K562 (cell line): Measurements from ENCODE around the gene TRAP1. TPM values are rescaled to one million over a fixed set of nuclear protein-coding genes. Genes with fewer than 3 reads are reported as not detected.

Experiments
- ATAC-seq: fragments of 200-7000 bp; cut with Tn5 transposase; 3 replicates; pipeline ENCODE4 v1.9.1; 2020; ENCODE audit warnings: moderate library complexity
- BruUV-seq: library from RNA; stranded (reverse); fragments of 400-500 nt; replicated peaks from 2 replicates; lab custom pipeline; 2021; lab: Mats Ljungman, UMichigan
- CTCF ChIA-PET: fragments of 300-600 bp; formaldehyde crosslinking; extraction: SDS; loops from one replicate; lab custom pipeline; 2021; ENCODE audit warnings: low intra/inter-chr PET ratio; lab: Yijun Ruan, JAX
- POLR2A ChIA-PET: fragments of 300-600, 350-650 bp; sonication (Branson Sonifier 250); formaldehyde crosslinking; extraction: SDS; loops from one replicate; lab custom pipeline; 2021; ENCODE audit warnings: antibody characterized with exemption, inconsistent platforms; lab: Yijun Ruan, JAX
- DNase-seq, 4 experiments: peaks; one replicate each; pipeline versions ENCODE4 v3.0.0 to v3.0.0-alpha.2; 2011 to 2018; ENCODE audit warnings: low spot score in 3 of 4, mixed read lengths in 3 of 4; ENCODE audit errors: extremely low read depth in 1 of 4
- FAIRE-seq: peaks from 2 replicates; lab custom pipeline; 2011; peaks lifted over from hg19 to GRCh38; lab: Jason Lieb, UNC
- H2AFZ ChIP-seq: 2 replicates; pipeline ENCODE4 v1.6.0; 2011; ENCODE audit warnings: low read depth, low read length, control low read depth, inconsistent platforms
- H3K27ac ChIP-seq: fragments of 200-600 bp; 3 replicates; pipeline ENCODE4 v1.8.0; 2011; ENCODE audit warnings: low read depth, mild to moderate bottlenecking, control low read depth, inconsistent platforms, low read length, moderate library complexity, mixed read lengths; ENCODE audit errors: extremely low read depth
- H3K27me3 ChIP-seq, 2 experiments: fragments of 300-600 bp in 1 of 2; 2 replicates in 1 of 2; 3 replicates in 1 of 2; pipeline versions ENCODE4 v1.6.0 to v1.8.0; 2011; ENCODE audit warnings: inconsistent platforms in 2 of 2, low read length in 2 of 2, mild to moderate bottlenecking in 1 of 2, mixed read lengths in 1 of 2, moderate library complexity in 1 of 2; ENCODE audit not compliant: control insufficient read depth in 2 of 2, insufficient read depth in 2 of 2
- H3K36me3 ChIP-seq: fragments of 300-600 bp; 3 replicates; pipeline ENCODE4 v1.8.0; 2011; ENCODE audit warnings: mild to moderate bottlenecking, low read length, inconsistent platforms; ENCODE audit not compliant: control insufficient read depth, insufficient read depth
- H3K4me1 ChIP-seq, 2 experiments: fragments of 200-600 bp in 1 of 2; replicated peaks in 1 of 2; 2 replicates in 1 of 2; 3 replicates in 1 of 2; pipeline versions ENCODE4 v1.5.1 to v1.8.0; 2011; ENCODE audit warnings: inconsistent platforms in 2 of 2, low read length in 2 of 2, mild to moderate bottlenecking in 1 of 2, mixed read lengths in 1 of 2, moderate library complexity in 1 of 2; ENCODE audit not compliant: control insufficient read depth in 2 of 2, insufficient read depth in 2 of 2
- H3K4me2 ChIP-seq: 2 replicates; pipeline ENCODE4 v1.6.1; 2011; ENCODE audit warnings: low read length, control low read depth, inconsistent platforms, mixed read lengths; ENCODE audit not compliant: insufficient read depth
- H3K4me3 ChIP-seq: fragments of 200-600 bp; sonication (generic), shearing (Covaris generic); 2 replicates; pipeline ENCODE4 v1.5.1; 2016; ENCODE audit warnings: control low read depth, inconsistent platforms
- H3K79me2 ChIP-seq: fragments of 200-600 bp; 3 replicates; pipeline ENCODE4 v1.8.0; 2011; ENCODE audit warnings: low read length, inconsistent platforms; ENCODE audit not compliant: control insufficient read depth, insufficient read depth
- H3K9ac ChIP-seq, 2 experiments: 2 replicates each; pipeline versions ENCODE4 v1.6.0 to v1.6.1; 2011; ENCODE audit warnings: low read depth in 2 of 2, low read length in 2 of 2, control low read depth in 1 of 2, inconsistent platforms in 1 of 2, mild to moderate bottlenecking in 1 of 2, mixed read lengths in 1 of 2; ENCODE audit not compliant: insufficient read depth in 1 of 2
- H3K9me1 ChIP-seq: one replicate; pipeline ENCODE4 v1.6.0; 2011; ENCODE audit warnings: inconsistent platforms, mild to moderate bottlenecking, low read length, moderate library complexity; ENCODE audit not compliant: control insufficient read depth, insufficient read depth
- H3K9me3 ChIP-seq: replicated peaks from 2 replicates; pipeline ENCODE4 v1.5.1; 2011; ENCODE audit warnings: low read depth, low read length, inconsistent platforms; ENCODE audit not compliant: control insufficient read depth, insufficient read depth
- H4K20me1 ChIP-seq: replicated peaks from 2 replicates; pipeline ENCODE4 v1.6.1; 2011; ENCODE audit warnings: low read length, inconsistent platforms, mixed read lengths; ENCODE audit not compliant: control insufficient read depth, insufficient read depth
- ARID3B ChIP-seq: fragments of 250-450 bp; sonication (Bioruptor Pico); IDR thresholded peaks from 2 replicates; pipeline ENCODE4 v1.4.0; 2020; ENCODE audit warnings: borderline replicate concordance
- CBFA2T3 ChIP-seq: fragments of 450-650 bp; IDR thresholded peaks from 2 replicates; pipeline ENCODE4 v1.6.1; 2017
- FOXA3 ChIP-seq, 2 experiments: fragments of 450-650 bp in 1 of 2; sonication (generic) in 1 of 2; formaldehyde crosslinking; IDR thresholded peaks in 1 of 2; conservative IDR thresholded peaks in 1 of 2; 2 replicates each; pipeline versions ENCODE4 v1.4.0 to v1.8.0; 2020 to 2022; ENCODE audit warnings: mild to moderate bottlenecking in 2 of 2, missing genetic modification reagents in 1 of 2
- MBD1 ChIP-seq: fragments of 250-450 bp; sonication (Bioruptor Pico); IDR thresholded peaks from 2 replicates; pipeline ENCODE4 v1.8.0; 2022; ENCODE audit warnings: inconsistent platforms
- MNT ChIP-seq, 2 experiments: fragments of 450-650 bp; conservative IDR thresholded peaks; 2 replicates each; pipeline ENCODE4 v1.6.1; 2017; ENCODE audit warnings: mild to moderate bottlenecking in 2 of 2, moderate library complexity in 2 of 2
- NFIC ChIP-seq: fragments of 450-650 bp; IDR thresholded peaks from 2 replicates; pipeline ENCODE4 v1.6.1; 2017; ENCODE audit warnings: mild to moderate bottlenecking, inconsistent platforms
- PHF20 ChIP-seq: fragments of 450-650 bp; IDR thresholded peaks from 2 replicates; pipeline ENCODE4 v1.6.1; 2018; ENCODE audit not compliant: partially characterized antibody
- SPI1 ChIP-seq: IDR thresholded peaks from 2 replicates; pipeline ENCODE4 v1.6.1; 2011; ENCODE audit warnings: low read depth, low read length, control low read depth, borderline replicate concordance
- ZNF217 ChIP-seq: sonication (generic); formaldehyde crosslinking; IDR thresholded peaks from 2 replicates; pipeline ENCODE4 v1.8.0; 2022; ENCODE audit warnings: mild to moderate bottlenecking, missing genetic modification reagents
- ZNF280B ChIP-seq: fragments of 250-450 bp; sonication (Bioruptor Pico); IDR thresholded peaks from 2 replicates; pipeline ENCODE4 v1.5.1; 2021; ENCODE audit warnings: mild to moderate bottlenecking
- ZNF639 ChIP-seq, 2 experiments: fragments of 200-800 bp in 1 of 2; sonication (Bioruptor generic) in 1 of 2; sonication (generic) in 1 of 2; formaldehyde crosslinking in 1 of 2; IDR thresholded peaks in 1 of 2; conservative IDR thresholded peaks in 1 of 2; 2 replicates each; pipeline versions ENCODE4 v1.5.0 to v1.6.1; 2016 to 2020; ENCODE audit warnings: missing compliant biosample characterization in 1 of 2, missing genetic modification characterization in 1 of 2, missing genetic modification reagents in 1 of 2
- whole genome bisulfite sequencing: fragments of 100-300 bp; shearing (Covaris generic); methylation state at CpG from one replicate; pipeline ENCODE4 v1.1.6; 2016; ENCODE audit warnings: low coverage, mixed read lengths; ENCODE audit not compliant: insufficient coverage; ENCODE audit errors: missing lambda C conversion rate; 5-methylcytosine and 5-hydroxymethylcytosine counted together
- in situ Hi-C: fragments of 300-500 bp; cut with MboI; formaldehyde crosslinking; loops from 4 replicates; pipeline ENCODE4 v1.15.0; 2018; ENCODE audit warnings: inconsistent platforms, mixed read lengths
- intact Hi-C: fragments of 100-400 bp; cut with micrococcal nuclease; formaldehyde crosslinking; loops from 2 replicates; pipeline ENCODE4 v1.14.2; 2022
- polyA plus RNA-seq, 8 experiments: library from polyadenylated mRNA; depleted of rRNA in 4 of 8; stranded (reverse) in 5 of 8; unstranded in 3 of 8; fragments of >200 nt; fragmentation: Nextera tagmentation in 2 of 8; fragmentation: Illumina TruSeq in 1 of 8; extraction: Ambion mirVana in 2 of 8; extraction: Trizol in 1 of 8; gene quantifications; 2 replicates each; pipeline versions ENCODE4 v1.2.1 to v1.2.3, GENCODE V29; 2011 to 2014; ENCODE audit warnings: inconsistent platforms in 1 of 8, missing spikeins in 1 of 8
- total RNA-seq, 7 experiments: library from RNA; depleted of rRNA in 6 of 7; stranded (reverse); fragments of >200 nt in 6 of 7; fragmentation: Illumina TruSeq in 2 of 7; extraction: Trizol in 2 of 7; gene quantifications; 2 replicates each; pipeline versions ENCODE4 v1.2.1 to v1.2.3, GENCODE V29; 2011 to 2021; ENCODE audit warnings: low replicate concordance in 1 of 7

The TRAP1 gene
- total and polyA plus RNA-seq, 9 of the 15 experiments (the other 6 are each of a cell fraction or from before 2014, with no cell fraction given) = 19.1 to 436 (median 301) TPM

GRCh38 chr16:3609895-3610697 lies 107.2 kb downstream of the TRAP1 start:
- Histone ChIP-seq H3K9ac (peak overlapping the region; percentile 90 to 94; a peak in 3 of 4 replicates), H3K27me3 (no peaks in the 10 kb centered on the region), H3K27ac (peak overlapping the region; percentile 84; the same call in 1 of the 3 replicates), H3K4me2 (peak overlapping the region; percentile 97), H2AFZ (peak overlapping the region; percentile 92; the same call in 1 of the 2 replicates), H4K20me1 (no peaks in the 10 kb centered on the region), H3K4me3 (peak overlapping the region; percentile 96), H3K79me2 (peaks cover 44% of the 10 kb centered on the region), H3K4me1 (peaks cover 19 to 21% of the 10 kb centered on the region in 2 experiments; a peak in 4 of 5 replicates), H3K9me1 (no peaks in the 10 kb centered on the region), H3K9me3 (no peaks in the 10 kb centered on the region), H3K36me3 (peaks cover 7% of the 10 kb centered on the region; the same call in 2 of the 3 replicates)
- no TSS peak for BruUV-seq
- FAIRE-seq (peak; percentile 72), ATAC-seq (no peak), DNase-seq (peak in 1 of 4 experiments; percentile 48)
- CTCF ChIA-PET = no interaction called here
- POLR2A ChIA-PET = interaction anchor here (0.7 to 0.9 kb wide), 2 partner anchors 12 to 59 kb away, joined by 3 read pairs; no protein-coding TSS in a partner anchor
- in situ Hi-C loops (no loop called here), intact Hi-C loops (no loop called here)
- 33% methylated on average over 14 of the region's 14 CpGs for WGBS
- peak in 1 of 2 experiments; percentile 47; a peak in 1 of 4 replicates for TF ChIP-seq FOXA3 (CRISPR knock-in tag; conservative IDR thresholded peaks at IDR 0.05 in 1 of 2, IDR thresholded peaks at IDR 0.05 in 1 of 2)
- 0 out of 2 replicates have a peak, but pooled peaks have one; percentile 16 for TF ChIP-seq MBD1
- TF ChIP-seq ARID3B (CRISPR knock-in tag) = no peak
- peak; percentile 87 for TF ChIP-seq NFIC
- TF ChIP-seq SPI1 = peak; percentile 96
- 0 out of 2 replicates have a peak, but pooled peaks have one; percentile 6 for TF ChIP-seq CBFA2T3
- TF ChIP-seq ZNF280B (CRISPR knock-in tag) = no peak
- TF ChIP-seq ZNF639 (CRISPR knock-in tag; conservative IDR thresholded peaks at IDR 0.05 in 1 of 2, IDR thresholded peaks at IDR 0.05 in 1 of 2) = peak in 1 of 2 experiments; percentile 5; a peak in 1 of 4 replicates
- TF ChIP-seq ZNF217 = no peak
- no peak for TF ChIP-seq PHF20
- peak in 1 of 2 experiments; percentile 30; a peak in 1 of 4 replicates for TF ChIP-seq MNT (conservative IDR thresholded peaks at IDR 0.05)
